Forelimb muscle (tissue), 1 donor: ENCODE results near the gene CMKLR1. TPM values are rescaled to one million over a fixed set of nuclear protein-coding genes. Genes with fewer than 3 reads are reported as not detected.

ENCODE experiments used
- polyA plus RNA-seq: library from polyadenylated mRNA; unstranded; fragments of 120-200 nt; gene quantifications from one replicate; pipeline ENCODE4 v1.2.1, GENCODE V29; 2013; ENCODE audit not compliant: insufficient read length

The CMKLR1 gene
- polyA plus RNA-seq, 1 donor: 2.6 TPM

Other genes starting within 250 kb of the CMKLR1 start
- 1.9 TPM for gene WSCD2, start 210.0 kb downstream of the CMKLR1 start, polyA plus RNA-seq
- 1.9 TPM for gene FICD, start 176.0 kb upstream of the CMKLR1 start, polyA plus RNA-seq
- gene SART3, start 221.9 kb upstream of the CMKLR1 start, polyA plus RNA-seq: 31.9 TPM
- gene ISCU, start 223.3 kb upstream of the CMKLR1 start, polyA plus RNA-seq: 98.7 TPM